NOMO-1 (cell line): ENCODE data around the gene AUH.
A peak's percentile ranks its signal among the peaks of the same experiment; 100 is the strongest.

Experiments
- DNase-seq, 2 experiments: peaks; one replicate each; lab custom pipeline; 2025; ENCODE audit not compliant: unreplicated experiment in 2 of 2; lab: John Stamatoyannopoulos, UW

The AUH gene

DNA sequence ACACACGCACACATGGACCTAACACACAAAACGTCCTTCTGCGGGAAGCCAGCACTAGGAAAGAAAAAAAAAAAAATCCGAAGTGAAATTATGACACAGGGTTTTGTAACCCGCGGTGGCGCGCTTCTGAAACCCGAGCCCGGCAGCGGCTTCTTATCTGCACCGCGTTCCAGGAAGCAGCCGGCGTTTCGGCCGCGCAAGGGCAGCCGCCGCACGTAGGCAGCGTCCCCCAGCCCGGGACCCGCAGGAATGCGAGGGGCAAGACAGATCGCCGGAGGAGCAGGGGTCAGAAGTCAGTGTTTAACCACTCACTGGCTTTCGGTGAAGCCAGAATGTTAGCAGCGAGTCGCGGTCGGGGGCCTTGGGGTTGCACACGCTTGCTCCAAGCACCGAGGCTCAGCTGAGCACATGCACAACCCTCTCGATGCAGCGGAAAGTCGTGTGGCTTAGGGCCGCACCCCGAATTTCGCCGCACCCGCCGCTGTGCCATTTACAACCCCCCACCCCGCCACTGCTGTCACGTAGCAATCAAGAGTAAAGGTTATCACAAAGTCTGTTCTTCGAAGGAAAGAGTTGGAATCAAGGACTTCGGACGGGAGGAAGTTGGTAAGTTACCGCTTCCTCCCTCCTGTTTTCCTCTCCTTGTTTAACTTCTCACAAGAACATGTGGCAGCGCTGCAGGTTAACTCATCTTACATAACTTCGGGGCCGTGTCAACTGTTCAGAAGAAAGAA lies 167.9 kb downstream of the AUH start:
- peak; percentile 59 to 63 for DNase-seq

DNA sequence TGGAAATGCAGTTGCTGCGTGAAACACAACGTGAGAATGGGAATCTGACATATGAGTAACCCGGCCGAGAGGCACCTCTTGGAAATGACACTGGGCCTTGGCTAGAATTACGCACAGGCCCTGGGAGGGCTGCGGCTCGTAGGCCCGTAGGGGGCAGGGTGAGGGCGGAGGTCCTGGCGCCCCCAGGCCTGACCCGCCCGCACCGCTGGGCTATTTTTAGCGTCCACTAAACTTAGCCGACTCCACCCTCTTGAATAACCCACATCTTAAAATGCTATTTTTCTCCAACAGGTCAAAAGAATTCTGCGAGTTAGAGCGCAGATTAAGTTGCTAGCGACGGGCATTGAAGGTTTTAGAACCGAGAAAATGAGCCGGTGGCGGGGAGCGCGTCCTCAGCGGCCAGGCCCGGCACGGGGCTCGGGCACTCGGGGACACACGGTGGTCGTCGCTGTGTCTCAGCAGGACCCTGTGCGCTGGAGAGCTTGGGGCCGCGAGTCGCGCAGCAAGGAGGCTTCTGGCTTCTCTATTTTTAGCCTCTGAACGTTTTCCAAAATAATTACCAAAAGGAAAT lies 168.5 kb downstream of the AUH start:
- DNase-seq = peak in 1 of 2 experiments; percentile 38

DNA sequence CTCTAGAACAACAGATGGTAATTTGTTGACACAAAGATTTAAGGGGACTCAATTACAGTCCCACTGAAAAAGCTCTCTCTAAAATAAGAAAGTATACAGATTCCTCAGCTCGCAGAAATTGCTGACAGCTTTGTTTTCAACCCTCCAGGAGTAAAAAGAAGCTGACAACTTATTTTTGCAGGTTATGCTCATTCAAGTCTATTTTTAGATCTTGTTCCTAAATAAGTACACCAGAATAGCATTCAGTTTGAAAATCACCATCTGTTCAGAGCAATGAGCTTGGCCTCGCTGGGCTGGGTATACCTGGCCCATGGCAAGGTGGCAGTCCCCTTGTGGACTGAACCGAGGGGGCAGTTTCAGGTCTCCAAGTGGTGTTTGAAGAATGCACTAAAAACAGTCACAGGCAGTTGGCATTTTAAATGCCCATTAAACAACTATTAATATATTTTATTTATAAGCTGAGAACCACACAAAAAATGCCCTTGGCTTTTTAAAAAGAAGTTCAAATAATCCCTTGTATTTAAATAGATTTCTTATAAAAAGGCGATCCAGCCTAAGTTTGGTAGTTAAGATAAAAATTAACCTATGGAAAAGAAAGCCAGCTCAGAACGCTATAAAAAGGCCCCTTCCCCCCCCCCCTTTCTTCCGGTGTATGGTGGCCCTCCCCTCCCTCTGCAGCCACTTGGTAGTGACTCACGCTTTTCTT lies 169.2 kb downstream of the AUH start:
- no peak for DNase-seq

DNA sequence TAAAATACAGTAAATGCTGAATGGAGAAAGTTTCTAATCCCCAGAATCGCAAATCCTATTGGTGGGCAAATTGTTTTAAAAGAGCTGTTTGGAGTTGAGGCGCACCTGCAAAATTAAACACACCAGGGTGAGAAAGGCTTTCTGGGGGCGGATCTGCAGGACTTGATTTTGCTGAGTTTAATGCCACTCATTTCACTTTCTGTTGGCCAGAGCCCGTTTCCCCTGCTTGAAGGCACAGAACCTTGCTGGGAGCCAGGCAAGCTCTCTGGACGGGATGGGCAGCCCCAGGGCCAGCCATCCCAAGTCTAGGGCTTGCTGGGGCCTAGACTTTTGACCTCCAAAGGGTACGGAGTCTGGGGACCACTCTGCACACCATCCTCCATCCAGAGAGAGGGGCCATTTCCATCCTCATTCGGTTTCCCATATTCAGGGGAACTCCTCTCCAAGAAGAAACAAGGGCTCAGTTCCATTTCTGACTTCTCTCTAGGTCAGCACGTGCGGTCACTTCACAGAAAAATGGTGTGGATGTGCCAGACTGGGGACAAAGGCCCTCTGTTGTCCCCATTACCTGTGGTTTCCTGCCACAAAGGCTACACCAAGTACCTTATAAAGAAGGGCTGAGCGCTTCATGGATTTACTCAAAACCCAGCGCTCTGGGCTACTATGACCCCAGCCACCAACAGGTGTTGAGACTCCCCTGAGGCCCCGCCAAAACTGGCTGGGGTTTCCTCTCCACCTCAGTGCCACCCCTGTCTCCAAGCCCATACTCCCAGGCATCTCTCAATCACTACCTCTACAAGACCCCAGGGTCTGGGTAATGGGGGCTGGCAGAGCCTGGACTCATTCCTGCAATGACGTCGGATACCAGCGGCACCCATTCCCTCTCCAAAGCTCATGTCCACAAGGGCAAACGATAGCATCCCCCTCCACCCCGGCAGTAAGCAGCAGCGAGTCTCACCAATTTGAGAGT lies 170.0 kb downstream of the AUH start:
- DNase-seq = no peak

DNA sequence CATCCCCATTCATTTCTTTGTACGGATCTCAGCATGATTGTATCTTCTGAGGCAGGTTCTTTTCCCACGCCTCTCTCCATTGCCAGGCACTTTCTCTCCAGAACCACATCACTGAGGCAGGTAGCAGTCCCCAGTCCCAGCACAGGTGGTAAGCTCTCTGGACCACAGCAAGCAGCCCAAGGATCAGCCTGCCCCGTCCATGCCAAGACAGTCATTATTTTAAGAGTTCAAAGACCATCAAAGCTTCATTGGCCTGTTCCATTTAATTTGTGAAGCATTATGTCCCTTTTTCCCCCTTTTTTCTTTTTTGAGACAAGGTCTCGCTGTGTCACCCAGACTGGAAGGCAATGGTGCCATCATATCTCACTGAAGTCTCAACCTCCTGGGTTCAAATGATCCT lies 171.7 kb downstream of the AUH start:
- no peak for DNase-seq

DNA sequence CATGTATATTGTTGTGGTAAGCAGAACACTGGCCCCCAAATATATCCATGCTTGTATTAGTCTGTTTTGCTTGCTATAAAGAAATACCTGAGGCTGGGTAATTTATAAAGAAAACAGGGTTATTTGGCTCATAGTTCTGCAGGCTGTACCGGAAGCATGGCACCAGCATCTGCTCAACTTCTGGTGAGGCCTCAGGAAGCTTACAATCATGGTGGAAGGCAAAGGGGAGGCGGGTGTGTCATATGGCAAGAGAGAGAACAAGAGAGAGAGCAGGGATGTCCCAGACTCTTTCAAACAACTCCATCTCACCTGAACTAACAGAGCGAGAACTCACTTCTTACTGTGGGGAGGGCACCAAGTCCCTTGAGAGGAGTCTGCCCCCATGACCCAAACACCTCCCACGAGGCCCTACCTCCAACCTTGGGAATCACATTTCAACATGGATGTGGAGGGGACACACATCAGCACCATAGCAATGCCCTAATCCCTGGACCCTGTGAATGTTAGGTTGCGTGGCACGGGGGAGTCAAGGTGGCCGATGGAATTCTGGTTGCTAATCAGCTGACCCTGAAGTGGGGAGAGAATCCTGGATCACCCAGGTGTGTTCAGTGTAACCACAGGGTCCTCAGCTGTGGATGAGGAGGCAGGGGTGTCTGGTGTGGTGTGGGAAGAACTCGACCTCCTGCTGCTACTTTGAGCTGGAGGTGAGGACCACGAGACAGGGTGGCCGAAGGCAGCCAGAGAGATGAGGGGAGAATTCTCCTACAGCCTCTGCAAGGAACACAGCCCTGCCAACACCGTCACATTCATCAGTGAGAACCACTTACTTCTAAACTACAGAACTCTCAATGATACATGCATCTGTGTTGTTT lies 172.8 kb downstream of the AUH start:
- DNase-seq = no peak

DNA sequence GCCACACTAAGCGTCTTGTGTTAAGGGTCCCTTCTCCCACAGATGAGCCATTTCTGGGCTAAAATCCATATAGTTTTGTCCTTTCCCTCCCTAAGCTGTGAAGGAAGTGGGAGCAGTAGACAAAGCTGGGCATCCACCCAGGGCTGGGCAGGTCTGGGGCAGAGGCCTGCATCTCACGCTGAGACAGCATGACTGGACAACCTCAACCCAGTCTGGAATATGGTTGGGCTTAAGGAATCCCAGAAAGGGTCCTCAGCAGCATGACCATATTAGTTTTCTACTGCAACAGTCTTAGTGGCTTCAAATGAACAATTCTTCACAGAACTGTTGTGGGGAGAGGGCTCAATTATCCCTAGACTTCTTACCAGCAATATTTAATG lies 173.8 kb downstream of the AUH start:
- no peak for DNase-seq

DNA sequence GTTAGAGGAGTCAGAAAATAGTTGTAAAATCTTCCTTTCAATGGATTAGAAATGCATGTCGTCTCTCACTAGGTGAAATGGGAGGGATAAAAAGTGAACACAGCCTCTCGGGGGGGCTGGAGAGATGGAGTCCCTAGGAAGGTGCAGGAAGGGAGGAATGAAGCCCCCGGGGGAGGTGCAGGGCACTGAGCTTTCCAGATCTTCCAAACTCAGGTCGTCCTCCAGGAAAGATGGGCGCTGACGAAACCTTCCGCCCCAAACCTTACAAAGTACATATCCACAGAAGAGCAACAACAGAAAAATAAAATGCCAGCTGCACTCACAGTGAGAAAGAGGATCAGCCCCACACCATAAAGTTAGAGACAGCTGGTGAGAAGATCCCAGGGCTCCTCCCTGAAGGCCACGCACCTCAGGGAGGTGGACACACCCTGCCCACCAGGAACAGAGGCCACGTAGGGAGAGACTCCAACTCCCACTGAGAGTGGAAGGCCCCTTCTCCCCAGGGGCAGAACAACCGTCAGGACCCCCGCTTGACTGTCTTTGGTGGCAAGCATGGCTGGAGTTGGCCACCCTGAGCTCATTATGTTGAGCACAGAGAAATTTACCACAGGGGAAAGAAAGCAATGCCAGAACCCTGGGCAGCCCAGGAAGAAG lies 174.3 kb downstream of the AUH start:
- no peak for DNase-seq

DNA sequence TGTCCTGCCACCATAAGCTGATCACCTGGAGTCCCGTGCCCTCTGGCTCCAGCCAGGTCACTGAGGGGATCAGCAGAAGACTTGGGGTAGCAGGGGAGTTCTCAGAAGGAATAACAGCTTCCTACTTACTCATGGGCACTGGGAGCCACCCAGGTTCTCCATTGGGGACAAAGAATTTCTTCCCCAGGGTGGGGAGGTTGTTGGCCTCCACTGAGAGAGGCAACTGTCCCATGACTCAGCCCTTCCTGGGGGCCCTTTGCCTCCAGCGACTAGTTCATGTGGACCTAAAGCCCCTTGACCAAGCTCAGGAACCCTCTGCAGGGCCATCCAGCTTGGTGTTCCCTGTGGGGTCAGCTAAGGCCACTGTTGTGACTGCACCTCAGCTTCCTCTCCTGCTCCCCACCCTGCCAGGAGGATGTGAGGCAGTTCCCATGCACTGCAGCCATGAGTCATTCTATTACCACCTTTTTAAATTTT lies 175.0 kb downstream of the AUH start:
- no peak for DNase-seq

DNA sequence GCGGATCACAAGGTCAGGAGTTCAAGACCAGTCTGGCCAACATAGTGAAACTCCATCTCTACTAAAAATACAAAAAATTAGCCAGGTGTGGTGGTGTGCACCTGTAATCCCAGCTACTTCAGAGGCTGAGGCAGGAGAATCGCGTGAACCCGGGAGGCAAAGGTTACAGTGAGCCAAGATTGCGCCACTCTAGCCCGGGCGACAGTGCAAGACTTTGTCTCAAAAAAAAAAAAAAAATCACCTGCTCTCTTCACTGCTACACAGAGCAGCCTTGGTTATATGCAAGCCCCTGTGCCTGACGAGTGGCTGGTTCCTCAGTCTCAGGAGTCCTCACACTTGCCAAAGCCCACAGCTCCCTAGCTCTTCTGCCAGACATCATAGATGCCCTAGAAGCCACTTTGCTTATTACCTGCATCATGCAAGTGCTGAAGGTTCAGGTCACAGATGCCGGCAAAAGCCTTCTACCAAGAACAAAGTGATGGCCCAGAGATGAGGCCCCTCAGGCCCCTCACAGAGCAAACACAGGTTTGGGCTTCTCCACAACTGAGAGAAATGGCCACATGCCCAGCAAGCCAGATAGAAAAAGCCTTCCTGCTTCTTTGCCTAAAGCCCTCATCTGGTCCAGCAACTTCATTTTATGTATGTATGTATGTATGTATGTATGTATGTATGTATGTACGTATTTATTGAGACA lies 176.4 kb downstream of the AUH start:
- DNase-seq = no peak

DNA sequence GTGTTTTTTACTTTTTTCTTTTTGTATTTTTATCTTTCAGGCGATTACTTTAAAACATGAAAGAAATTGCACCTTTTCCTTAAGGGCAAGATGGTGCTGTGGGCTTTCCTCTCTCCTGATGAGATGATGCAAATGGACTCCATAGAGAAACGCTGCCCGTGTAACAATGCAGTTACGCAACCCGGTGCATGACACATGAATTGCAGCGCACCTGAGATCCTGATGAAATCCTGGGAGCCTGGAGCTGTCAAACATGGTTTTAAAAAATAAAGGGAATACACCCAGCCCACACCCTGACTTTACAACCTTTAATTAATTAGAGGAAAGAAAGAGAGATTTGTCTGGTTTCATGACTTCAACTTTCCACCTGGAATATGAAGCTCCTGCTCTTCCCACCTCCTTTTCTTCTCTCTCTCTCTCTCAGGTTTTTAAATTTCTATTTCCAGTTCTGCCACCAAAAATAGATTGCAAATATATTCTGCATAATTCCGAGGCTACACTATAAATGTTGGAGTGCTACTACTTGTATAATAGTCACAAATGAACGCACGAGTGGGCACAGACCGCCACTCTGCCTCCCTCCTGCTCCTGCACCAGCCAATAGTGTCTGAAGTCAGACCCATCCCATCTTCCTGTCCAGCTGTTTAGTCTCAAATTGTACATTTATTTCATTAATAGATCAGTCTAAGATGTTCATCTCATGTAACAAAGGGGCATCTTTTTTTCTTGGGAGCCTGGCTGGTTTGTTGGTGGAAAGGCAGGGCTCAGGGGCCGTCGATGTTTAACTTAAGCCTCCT lies 179.1 kb downstream of the AUH start:
- DNase-seq = no peak

DNA sequence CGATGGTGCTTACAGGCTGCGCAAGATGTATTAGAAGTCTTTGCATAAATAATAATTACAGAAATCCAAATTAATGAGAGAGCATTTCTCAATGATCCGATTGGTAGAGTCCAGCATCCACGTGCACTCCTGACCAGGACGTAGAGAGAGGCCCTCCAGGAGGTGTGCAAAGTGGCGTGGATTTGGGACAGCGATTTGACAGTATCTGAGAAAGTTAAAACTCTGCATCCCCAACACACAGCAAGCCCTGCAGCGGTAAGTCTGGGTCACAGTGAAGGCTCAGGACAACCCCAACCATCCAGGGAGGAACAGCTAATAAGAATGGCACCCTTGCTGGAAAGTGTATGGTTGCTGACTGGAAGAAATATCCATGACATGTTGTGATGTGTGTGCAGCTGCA lies 180.2 kb downstream of the AUH start:
- no peak for DNase-seq

DNA sequence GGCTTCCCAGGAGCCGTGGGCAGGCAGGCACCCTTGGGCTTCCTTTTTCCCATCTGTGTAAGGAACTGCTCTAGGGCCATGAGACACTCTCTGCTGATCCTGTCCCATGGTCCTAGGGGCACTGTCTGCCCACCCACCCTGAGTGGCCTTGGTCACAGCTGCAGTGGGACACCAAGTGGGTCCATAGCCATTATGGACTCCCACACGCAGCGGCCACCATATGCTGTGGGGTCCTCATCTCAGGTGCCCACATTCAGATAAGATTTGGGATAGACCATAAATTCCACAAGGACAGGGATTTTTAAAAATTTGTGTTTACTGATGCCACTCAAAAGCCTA lies 180.8 kb downstream of the AUH start:
- no peak for DNase-seq

DNA sequence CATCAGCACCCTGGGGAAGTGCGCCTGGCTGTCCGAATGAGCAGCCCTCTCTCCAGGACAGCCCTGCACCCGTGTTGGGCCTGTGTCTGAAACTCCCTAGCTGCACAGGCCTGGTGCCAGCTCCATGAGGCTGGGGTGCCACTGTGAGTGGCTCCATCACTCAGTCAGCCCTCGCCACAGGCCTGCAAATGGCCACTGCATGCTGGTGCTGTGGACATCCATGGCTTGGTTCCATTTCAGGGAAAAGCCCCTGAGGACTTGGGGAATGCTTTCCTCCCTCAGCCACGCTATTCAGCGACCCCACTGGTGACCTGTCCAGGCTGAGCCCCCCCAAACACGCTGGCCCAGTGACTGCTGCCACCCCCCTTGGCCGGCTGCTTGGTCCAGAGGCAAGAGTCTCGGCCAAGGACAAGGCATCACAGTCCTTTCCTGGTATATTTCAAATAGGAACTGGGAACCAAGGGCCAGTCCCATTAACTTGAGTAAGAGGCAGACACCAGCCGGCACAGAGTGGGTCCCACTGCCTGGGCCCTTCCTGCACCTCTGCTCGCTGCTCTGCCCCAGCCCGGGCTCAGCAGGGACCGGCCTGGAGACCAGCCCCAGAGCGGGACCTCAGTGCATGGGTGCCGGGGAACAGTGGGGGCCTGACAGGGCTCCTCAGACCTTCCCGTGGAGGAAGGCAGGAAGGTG lies 181.3 kb downstream of the AUH start:
- no peak for DNase-seq

DNA sequence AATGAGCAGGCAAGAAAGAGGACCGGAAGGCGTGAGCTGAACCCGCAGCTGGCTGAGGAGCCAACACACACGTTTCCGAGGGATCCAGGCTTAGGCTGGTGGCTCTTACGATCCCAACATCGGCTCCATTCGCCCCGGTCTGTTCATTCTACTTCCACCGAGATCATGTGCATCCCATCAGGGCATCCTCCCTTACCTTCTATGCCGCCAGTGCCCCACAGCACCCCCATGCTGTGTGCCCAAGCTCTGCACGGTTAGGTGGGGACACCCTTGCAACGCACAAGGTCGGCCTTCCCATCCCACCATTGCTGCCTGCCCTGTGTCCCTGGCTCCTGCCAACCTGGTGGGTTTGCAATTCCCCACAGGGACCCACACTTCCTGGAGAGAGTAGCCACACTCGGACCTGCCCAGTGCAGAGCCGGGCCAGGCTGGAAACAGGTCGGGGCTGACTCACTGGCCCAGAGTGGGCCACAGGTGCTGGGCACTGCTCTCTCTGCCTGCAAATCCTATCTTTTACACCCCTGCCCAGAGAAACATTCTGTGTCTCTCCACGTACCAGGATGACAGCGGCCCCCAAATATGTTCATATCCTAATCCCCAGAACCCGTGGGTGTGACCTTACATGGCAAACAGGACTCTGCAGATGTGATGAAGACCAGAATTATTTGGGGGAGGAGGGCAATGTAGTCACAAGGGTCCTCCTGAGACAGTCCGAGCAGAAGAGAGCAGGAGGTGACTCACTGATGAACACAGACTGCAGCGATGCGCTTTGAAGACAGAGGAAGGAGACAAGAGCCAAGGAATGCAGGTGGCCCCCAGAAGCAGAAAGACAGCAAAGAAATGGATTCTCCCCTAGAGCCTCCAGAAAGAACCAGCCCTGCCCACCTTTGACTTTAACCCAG lies 182.2 kb downstream of the AUH start:
- DNase-seq = no peak
